Loucy (cell line): Measurements from ENCODE around the gene COA1.

Experiments used
- H2AFZ ChIP-seq: fragments of 200-600 bp; sonication (generic); 2 replicates; pipeline ENCODE4 v1.6.0; 2016; ENCODE audit warnings: antibody characterized with exemption, mild to moderate bottlenecking, low read length, moderate library complexity
- H3F3A ChIP-seq: fragments of 200-600 bp; 2 replicates; pipeline ENCODE4 v1.6.0; 2016; ENCODE audit warnings: antibody characterized with exemption, low read depth, mild to moderate bottlenecking
- H3K27me3 ChIP-seq: fragments of 200-600 bp; sonication (generic); 2 replicates; pipeline ENCODE4 v1.6.1; 2014; ENCODE audit warnings: low read length, mild to moderate bottlenecking; ENCODE audit not compliant: insufficient read depth, poor library complexity, severe bottlenecking
- H3K36me3 ChIP-seq: fragments of 200-600 bp; sonication (generic); 2 replicates; pipeline ENCODE4 v1.6.1; 2016; ENCODE audit warnings: low read length; ENCODE audit not compliant: insufficient read depth
- H3K4me1 ChIP-seq: fragments of 200-600 bp; sonication (generic); 2 replicates; pipeline ENCODE4 v1.5.1; 2014; ENCODE audit warnings: low read length, mild to moderate bottlenecking; ENCODE audit not compliant: insufficient read depth, poor library complexity, severe bottlenecking
- H3K4me2 ChIP-seq: fragments of 200-600 bp; sonication (generic); 2 replicates; pipeline ENCODE4 v1.6.0; 2014; ENCODE audit warnings: antibody characterized with exemption, low read length, low read depth, mild to moderate bottlenecking; ENCODE audit not compliant: poor library complexity, severe bottlenecking
- H3K4me3 ChIP-seq: fragments of 200-600 bp; sonication (generic); 2 replicates; pipeline ENCODE4 v1.5.1; 2014; ENCODE audit warnings: low read length, mild to moderate bottlenecking, mixed read lengths; ENCODE audit not compliant: poor library complexity, severe bottlenecking
- H3K79me2 ChIP-seq: fragments of 200-600 bp; sonication (generic); 2 replicates; pipeline ENCODE4 v1.6.1; 2014; ENCODE audit warnings: low read length; ENCODE audit not compliant: insufficient read depth
- H3K9ac ChIP-seq: fragments of 200-600 bp; sonication (generic); 2 replicates; pipeline ENCODE4 v1.6.0; 2014; ENCODE audit warnings: mild to moderate bottlenecking, low read depth, low read length, moderate library complexity; ENCODE audit not compliant: poor library complexity, severe bottlenecking
- H3K9me2 ChIP-seq: fragments of 200-600 bp; sonication (generic); replicated peaks from 2 replicates; pipeline ENCODE4 v1.6.1; 2016; ENCODE audit warnings: low read depth, low read length, mixed read lengths
- H3K9me3 ChIP-seq: fragments of 200-600 bp; sonication (generic); 2 replicates; pipeline ENCODE4 v1.6.1; 2014; ENCODE audit warnings: mild to moderate bottlenecking, antibody characterized with exemption, low read length, low read depth; ENCODE audit not compliant: insufficient read depth
- H4K20me1 ChIP-seq: fragments of 200-600 bp; sonication (generic); 2 replicates; pipeline ENCODE4 v1.6.0; 2014; ENCODE audit warnings: antibody characterized with exemption, low read length, mild to moderate bottlenecking; ENCODE audit not compliant: insufficient read depth, poor library complexity, severe bottlenecking
- CTCF ChIP-seq: fragments of 200-600 bp; sonication (generic); conservative IDR thresholded peaks from 2 replicates; pipeline ENCODE4 v1.5.1; 2014; ENCODE audit warnings: mild to moderate bottlenecking, antibody characterized with exemption, low read length
- EZH2phosphoT487 ChIP-seq: fragments of 200-600 bp; IDR thresholded peaks from 2 replicates; pipeline ENCODE4 v1.6.1; 2018; ENCODE audit warnings: antibody characterized with exemption, mild to moderate bottlenecking, moderate library complexity, borderline replicate concordance

Gene COA1

GRCh38 chr7:43666938-43667337 lies 62.4 kb downstream of the COA1 start:
- Histone ChIP-seq H3K9me3 (peaks cover 17% of the 10 kb centered on the region), H3K4me1 (peaks cover 7% of the 10 kb centered on the region), H4K20me1 (peaks cover 6% of the 10 kb centered on the region), H3K79me2 (peaks cover 94% of the 10 kb centered on the region), H3K4me3 (no peak overlapping the region), H3K27me3 (no peaks in the 10 kb centered on the region), H2AFZ (no peak overlapping the region), H3K36me3 (peaks cover 22% of the 10 kb centered on the region), H3K4me2 (no peak overlapping the region), H3K9me2 (no peaks in the 10 kb centered on the region), H3F3A (no peaks in the 10 kb centered on the region), H3K9ac (no peak overlapping the region)
- TF ChIP-seq EZH2phosphoT487 = no peak
- no peak for TF ChIP-seq CTCF

GRCh38 chr7:43664681-43665080 lies 64.6 kb downstream of the COA1 start:
- no peak overlapping the region for H2AFZ ChIP-seq
- no peaks in the 10 kb centered on the region for H3K27me3 ChIP-seq
- H3K79me2 ChIP-seq = peaks cover 88% of the 10 kb centered on the region
- peaks cover 17% of the 10 kb centered on the region for H3K36me3 ChIP-seq
- TF ChIP-seq CTCF (no peak), EZH2phosphoT487 (no peak)
- H3K9me2 ChIP-seq = no peaks in the 10 kb centered on the region
- H3K4me3 ChIP-seq = no peak overlapping the region
- no peak overlapping the region for H3K9ac ChIP-seq
- H3F3A ChIP-seq = no peaks in the 10 kb centered on the region
- no peak overlapping the region for H3K4me2 ChIP-seq
- H3K4me1 ChIP-seq = peaks cover 19% of the 10 kb centered on the region
- H3K9me3 ChIP-seq = peaks cover 4% of the 10 kb centered on the region; the same call in 1 of the 2 replicates
- peaks cover 15% of the 10 kb centered on the region for H4K20me1 ChIP-seq

- Histone ChIP-seq H3K79me2 (peaks cover 81% of the 10 kb centered on the region), H3K4me3 (no peak overlapping the region), H3F3A (no peaks in the 10 kb centered on the region), H3K36me3 (peaks cover 10% of the 10 kb centered on the region; the same call in 1 of the 2 replicates), H4K20me1 (peaks cover 17% of the 10 kb centered on the region), H3K9me3 (no peaks in the 10 kb centered on the region), H3K27me3 (no peaks in the 10 kb centered on the region), H3K4me1 (peaks cover 33% of the 10 kb centered on the region), H3K9me2 (no peaks in the 10 kb centered on the region), H3K9ac (no peak overlapping the region), H2AFZ (no peak overlapping the region), H3K4me2 (peak overlapping the region; percentile 7)
- TF ChIP-seq EZH2phosphoT487 (no peak), CTCF (no peak)
These were observed 69.2 kb downstream of the COA1 start for GRCh38 chr7:43660141-43660540.
